IPS-NIHi11 (cell line): ENCODE data around the gene SUSD6.
"Not testable (repeated sequence)": the region's sequence is repeated elsewhere in the genome, so short reads cannot be mapped to it uniquely, and the experiment has no call there.

Source experiments
- DNase-seq: peaks from one replicate; pipeline ENCODE4 v3.0.0; 2012; ENCODE audit warnings: mixed read lengths, low spot score

The SUSD6 gene

GRCh38 chr14:69591317-69591716 is 20.1 kb upstream of the SUSD6 start:
- DNase-seq, result no peak

- no peak for DNase-seq
These were observed 18.2 kb upstream of the SUSD6 start for GRCh38 chr14:69593018-69593677.

- no peak for DNase-seq
These were observed 16.6 kb upstream of the SUSD6 start for GRCh38 chr14:69594846-69595245.

GRCh38 chr14:69595336-69595735 is 16.1 kb upstream of the SUSD6 start:
- no peak for DNase-seq

GRCh38 chr14:69599431-69599830 is 12.0 kb upstream of the SUSD6 start:
- DNase-seq, result not testable (repeated sequence)

GRCh38 chr14:69600304-69600891 is 11.0 kb upstream of the SUSD6 start:
- no peak for DNase-seq

GRCh38 chr14:69605738-69606137 is 5.7 kb upstream of the SUSD6 start:
- DNase-seq, result no peak

GRCh38 chr14:69606258-69607184 is 4.9 kb upstream of the SUSD6 start:
- no peak for DNase-seq

GRCh38 chr14:69610020-69610873 is 1.1 kb upstream of the SUSD6 start:
- no peak for DNase-seq

GRCh38 chr14:69610874-69611171 is 573 bp upstream of the SUSD6 start:
- no peak for DNase-seq

- peak; percentile 57 for DNase-seq
These were observed 802 bp downstream of the SUSD6 start for GRCh38 chr14:69612014-69612782.

- no peak for DNase-seq
These were observed 1.4 kb downstream of the SUSD6 start for GRCh38 chr14:69612783-69613130.

GRCh38 chr14:69613312-69614073 is 2.1 kb downstream of the SUSD6 start:
- DNase-seq, result no peak

GRCh38 chr14:69614592-69614991 is 3.2 kb downstream of the SUSD6 start:
- no peak for DNase-seq

- DNase-seq, result no peak
These were observed 3.7 kb downstream of the SUSD6 start for GRCh38 chr14:69615121-69615495.

- no peak for DNase-seq
These were observed 4.4 kb downstream of the SUSD6 start for GRCh38 chr14:69615496-69616407.

- DNase-seq, result no peak
These were observed 5.0 kb downstream of the SUSD6 start for GRCh38 chr14:69616408-69616773.

- no peak for DNase-seq
These were observed 6.4 kb downstream of the SUSD6 start for GRCh38 chr14:69617796-69618195.

- DNase-seq, result no peak
These were observed 7.6 kb downstream of the SUSD6 start for GRCh38 chr14:69619012-69619411.

GRCh38 chr14:69620211-69620611 is 8.8 kb downstream of the SUSD6 start:
- DNase-seq, result no peak
